GM12872 (cell line): Measurements from ENCODE around the gene STARD5.

Experiments
- CTCF ChIP-seq: IDR thresholded peaks from 3 replicates; pipeline ENCODE4 v1.5.1; 2011; ENCODE audit warnings: low read depth, mild to moderate bottlenecking, low read length, moderate library complexity; ENCODE audit not compliant: insufficient read depth

Gene STARD5

GRCh38 chr15:81360491-81360890 lies 36.5 kb upstream of the STARD5 start:
- no peak for TF ChIP-seq CTCF

GRCh38 chr15:81358248-81358647 lies 34.3 kb upstream of the STARD5 start:
- TF ChIP-seq CTCF = no peak

GRCh38 chr15:81357180-81357686 lies 33.3 kb upstream of the STARD5 start:
- peak; percentile 38; the same call in 2 of the 3 replicates for TF ChIP-seq CTCF

- TF ChIP-seq CTCF = no peak
Observed at GRCh38 chr15:81356252-81356651, 32.3 kb upstream of the STARD5 start.

- TF ChIP-seq CTCF = no peak
Observed at GRCh38 chr15:81351651-81352050, 27.7 kb upstream of the STARD5 start.

- TF ChIP-seq CTCF = no peak
Observed at GRCh38 chr15:81349271-81349670, 25.3 kb upstream of the STARD5 start.

- TF ChIP-seq CTCF = no peak
Observed at GRCh38 chr15:81347910-81348309, 24.0 kb upstream of the STARD5 start.
